Activated CD4-positive, alpha-beta T cell treated with anti-CD3 and anti-CD28 coated beads for 36 hours (primary cell): ENCODE measurements around the gene RIMBP2. TPM values are rescaled to one million over a fixed set of nuclear protein-coding genes. Genes with fewer than 3 reads are reported as not detected.

Experiments used
- ATAC-seq: fragments of 200-7000 bp; cut with Tn5 transposase; one replicate; pipeline ENCODE4 v1.10.0; 2021; ENCODE audit warnings: mild to moderate bottlenecking, moderate library complexity
- CTCF ChIA-PET: fragments of 350-600 bp; sonication (Branson Sonifier 250); formaldehyde crosslinking; loops from one replicate; lab custom pipeline; 2021; ENCODE audit warnings: antibody characterized with exemption; lab: Charles Lee
- POLR2A ChIA-PET: fragments of 350-600 bp; sonication (Branson Sonifier 250); formaldehyde crosslinking; loops from one replicate; lab custom pipeline; 2021; ENCODE audit warnings: antibody characterized with exemption, inconsistent platforms; lab: Charles Lee
- DNase-seq: peaks from one replicate; pipeline ENCODE4 v3.0.0-alpha.2; 2020
- H3K27ac Mint-ChIP-seq: one replicate; pipeline ENCODE4 v1.8.0; 2021; ENCODE audit warnings: mixed read lengths
- H3K27me3 Mint-ChIP-seq: one replicate; pipeline ENCODE4 v1.8.0; 2021; ENCODE audit warnings: mixed read lengths
- H3K36me3 Mint-ChIP-seq: one replicate; pipeline ENCODE4 v1.8.0; 2021; ENCODE audit warnings: low read depth, mixed read lengths
- H3K4me1 Mint-ChIP-seq: one replicate; pipeline ENCODE4 v1.8.0; 2021; ENCODE audit warnings: mixed read lengths
- H3K4me3 Mint-ChIP-seq: one replicate; pipeline ENCODE4 v1.8.0; 2021; ENCODE audit warnings: mild to moderate bottlenecking, moderate library complexity, mixed read lengths
- H3K9me3 Mint-ChIP-seq: one replicate; pipeline ENCODE4 v1.8.0; 2021; ENCODE audit warnings: low read depth, mixed read lengths
- intact Hi-C, 2 experiments: fragments of 100-400 bp; cut with DNase I in 1 of 2; cut with micrococcal nuclease in 1 of 2; formaldehyde crosslinking; loops; one replicate each; pipeline versions ENCODE4 v1.14.2 to v1.15.1; 2022 to 2024; cut with DNase I, micrococcal nuclease
- total RNA-seq, 2 experiments: library from RNA; stranded (reverse); gene quantifications; one replicate each; pipeline ENCODE4 v1.2.3, GENCODE V29; 2021

RIMBP2 gene
- total RNA-seq, 2 experiments from 2014 or later: not detected

DNA sequence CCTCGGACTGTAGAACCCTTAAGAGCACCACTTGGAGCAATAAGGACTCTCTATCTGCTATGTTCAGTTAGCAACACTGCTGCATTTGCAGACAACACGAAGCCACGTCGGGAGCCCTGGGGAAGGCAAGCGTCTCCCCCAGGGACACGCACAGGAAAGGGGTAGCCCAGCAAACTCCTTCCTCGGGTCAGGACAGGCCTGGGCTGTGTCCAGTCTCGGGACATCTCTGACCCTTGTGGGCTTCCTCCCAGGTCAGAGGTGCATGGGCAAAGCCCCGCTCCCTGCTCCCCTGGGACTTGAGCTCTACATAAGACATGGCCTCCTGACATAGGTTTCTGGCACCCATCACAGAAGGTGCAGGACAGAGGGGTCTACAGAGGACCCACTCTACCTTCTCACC, 258.9 kb downstream of the RIMBP2 start:
- Mint-ChIP-seq H3K36me3 (no peaks in the 10 kb centered on the region), H3K4me1 (no peaks in the 10 kb centered on the region), H3K9me3 (no peaks in the 10 kb centered on the region), H3K27ac (no peak overlapping the region), H3K27me3 (no peaks in the 10 kb centered on the region), H3K4me3 (no peak overlapping the region)
- ChIA-PET CTCF (no interaction called here), POLR2A (no interaction called here)
- no peak for DNase-seq
- intact Hi-C loops: no loop called here
- ATAC-seq: no peak

DNA sequence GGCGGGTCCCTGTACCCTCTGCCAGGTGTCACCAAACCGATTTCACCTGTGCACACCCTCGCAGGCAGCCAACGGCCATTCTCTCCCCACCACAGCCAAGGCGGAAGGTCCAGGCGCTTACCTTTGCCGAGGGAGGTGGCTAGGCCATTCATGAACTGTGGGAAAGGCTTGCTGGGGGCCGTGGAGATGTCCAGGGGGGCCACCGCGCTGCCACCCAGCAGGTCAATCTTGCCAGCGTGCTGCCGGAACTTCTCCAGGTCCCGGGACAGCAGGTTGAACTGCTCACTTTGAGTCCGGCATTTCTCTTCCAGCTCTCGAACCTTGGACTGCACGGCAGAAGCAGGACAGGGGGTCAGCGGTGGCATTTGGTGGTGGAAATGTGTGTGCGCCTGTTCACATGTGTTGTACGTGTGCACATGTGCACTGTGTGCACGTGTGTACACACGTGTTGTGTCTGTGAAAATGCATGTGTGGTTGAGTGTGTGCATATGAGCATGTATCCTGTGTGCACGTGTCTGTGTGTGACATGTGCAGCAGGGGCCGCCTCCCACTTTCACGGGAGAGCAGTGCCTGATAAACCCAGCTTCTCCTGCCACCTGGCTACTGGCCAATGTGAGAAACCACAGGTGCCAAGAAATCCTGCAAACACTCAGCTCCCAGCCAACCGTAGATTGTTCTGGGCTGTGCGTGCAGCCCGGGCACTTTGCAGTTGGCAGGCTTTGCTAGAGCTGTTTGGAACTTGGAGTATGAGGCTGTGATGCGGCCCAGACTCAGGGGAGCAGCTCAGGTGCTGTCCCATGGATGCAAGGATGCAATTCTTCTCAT, 259.5 kb downstream of the RIMBP2 start:
- H3K27ac Mint-ChIP-seq: no peak overlapping the region
- CTCF ChIA-PET: no interaction called here
- no peaks in the 10 kb centered on the region for H3K9me3 Mint-ChIP-seq
- intact Hi-C loops: no loop called here
- POLR2A ChIA-PET: no interaction called here
- ATAC-seq (no peak), DNase-seq (no peak)
- no peak overlapping the region for H3K4me3 Mint-ChIP-seq
- H3K36me3 Mint-ChIP-seq: no peaks in the 10 kb centered on the region
- H3K4me1 Mint-ChIP-seq: no peaks in the 10 kb centered on the region
- H3K27me3 Mint-ChIP-seq: no peaks in the 10 kb centered on the region

DNA sequence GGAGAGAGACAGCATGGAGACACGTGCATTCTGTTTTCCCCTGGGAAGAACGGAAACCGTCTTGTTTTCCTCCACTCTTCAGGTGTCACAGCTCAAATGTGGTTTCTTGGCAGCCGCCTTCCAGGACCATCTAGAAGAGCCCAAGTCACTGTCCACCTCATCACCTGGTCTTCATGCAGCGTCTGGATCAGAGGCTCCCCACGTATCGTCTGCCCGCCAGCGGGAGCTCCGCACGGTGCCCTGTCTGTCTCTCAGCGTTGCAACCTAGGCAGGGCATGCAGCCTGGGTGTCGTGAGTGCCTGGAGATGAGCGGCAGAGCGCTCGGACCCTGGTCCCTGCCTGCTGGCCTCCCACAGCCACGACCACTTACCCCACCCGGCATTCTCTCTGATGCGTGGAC, 260.9 kb downstream of the RIMBP2 start:
- Mint-ChIP-seq H3K9me3 (no peaks in the 10 kb centered on the region), H3K36me3 (no peaks in the 10 kb centered on the region), H3K4me3 (no peak overlapping the region), H3K27ac (no peak overlapping the region), H3K4me1 (no peaks in the 10 kb centered on the region), H3K27me3 (no peaks in the 10 kb centered on the region)
- POLR2A ChIA-PET: no interaction called here
- intact Hi-C loops: no loop called here
- DNase-seq (no peak), ATAC-seq (no peak)
- CTCF ChIA-PET: no interaction called here

DNA sequence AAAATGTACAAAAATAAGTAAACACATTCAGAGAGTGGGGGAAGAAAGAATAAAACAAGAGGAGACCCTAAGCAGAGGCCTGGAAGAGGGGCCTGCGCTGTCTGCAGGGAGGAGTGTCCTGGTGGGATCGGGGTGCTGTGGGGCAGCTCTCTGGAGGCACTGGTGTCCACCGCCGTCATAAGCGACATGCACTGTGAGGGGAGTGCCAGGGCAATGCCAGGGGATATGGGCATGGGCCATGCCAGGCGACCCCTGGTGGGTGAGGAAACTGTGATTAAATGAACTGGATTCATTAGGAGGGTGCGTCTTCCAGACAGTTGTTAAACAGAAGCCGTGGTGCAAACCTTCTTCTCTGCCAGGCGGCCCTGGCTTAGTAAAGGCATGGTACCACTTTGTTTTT, 261.8 kb downstream of the RIMBP2 start:
- no peaks in the 10 kb centered on the region for H3K9me3 Mint-ChIP-seq
- ATAC-seq: no peak
- no peaks in the 10 kb centered on the region for H3K27me3 Mint-ChIP-seq
- no peak overlapping the region for H3K27ac Mint-ChIP-seq
- POLR2A ChIA-PET: no interaction called here
- CTCF ChIA-PET: no interaction called here
- no peak for DNase-seq
- no peak overlapping the region for H3K4me3 Mint-ChIP-seq
- H3K4me1 Mint-ChIP-seq: no peaks in the 10 kb centered on the region
- intact Hi-C loops: no loop called here
- no peaks in the 10 kb centered on the region for H3K36me3 Mint-ChIP-seq

DNA sequence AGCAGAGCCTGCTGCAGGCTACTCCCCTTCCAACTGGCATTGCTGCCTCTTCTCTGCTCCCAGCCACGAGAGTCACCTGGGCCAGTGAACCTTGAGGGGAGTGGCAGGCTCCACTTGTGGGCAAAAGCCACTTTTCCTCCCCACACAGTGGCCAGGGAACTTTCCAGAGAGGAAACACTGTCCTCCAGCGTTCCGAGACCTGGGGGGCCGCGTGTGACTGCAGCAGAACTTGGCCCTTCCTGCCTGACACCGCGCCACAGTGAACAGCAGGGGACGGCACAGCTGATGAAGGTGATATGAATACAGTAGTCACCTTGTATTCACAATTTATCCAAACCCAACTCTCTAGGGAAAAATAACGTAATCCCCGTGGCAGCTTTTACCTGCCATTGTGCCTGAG, 263.6 kb downstream of the RIMBP2 start:
- DNase-seq (no peak), ATAC-seq (no peak)
- ChIA-PET CTCF (interaction anchor here (0.6 kb wide), 2 partner anchors 9 to 19 kb away, joined by 3 to 4 read pairs; no protein-coding TSS in a partner anchor), POLR2A (no interaction called here)
- intact Hi-C loops: no loop called here
- no peaks in the 10 kb centered on the region for H3K36me3 Mint-ChIP-seq
- no peaks in the 10 kb centered on the region for H3K27me3 Mint-ChIP-seq
- no peaks in the 10 kb centered on the region for H3K9me3 Mint-ChIP-seq
- H3K27ac Mint-ChIP-seq: no peak overlapping the region
- H3K4me1 Mint-ChIP-seq: no peaks in the 10 kb centered on the region
- H3K4me3 Mint-ChIP-seq: no peak overlapping the region

DNA sequence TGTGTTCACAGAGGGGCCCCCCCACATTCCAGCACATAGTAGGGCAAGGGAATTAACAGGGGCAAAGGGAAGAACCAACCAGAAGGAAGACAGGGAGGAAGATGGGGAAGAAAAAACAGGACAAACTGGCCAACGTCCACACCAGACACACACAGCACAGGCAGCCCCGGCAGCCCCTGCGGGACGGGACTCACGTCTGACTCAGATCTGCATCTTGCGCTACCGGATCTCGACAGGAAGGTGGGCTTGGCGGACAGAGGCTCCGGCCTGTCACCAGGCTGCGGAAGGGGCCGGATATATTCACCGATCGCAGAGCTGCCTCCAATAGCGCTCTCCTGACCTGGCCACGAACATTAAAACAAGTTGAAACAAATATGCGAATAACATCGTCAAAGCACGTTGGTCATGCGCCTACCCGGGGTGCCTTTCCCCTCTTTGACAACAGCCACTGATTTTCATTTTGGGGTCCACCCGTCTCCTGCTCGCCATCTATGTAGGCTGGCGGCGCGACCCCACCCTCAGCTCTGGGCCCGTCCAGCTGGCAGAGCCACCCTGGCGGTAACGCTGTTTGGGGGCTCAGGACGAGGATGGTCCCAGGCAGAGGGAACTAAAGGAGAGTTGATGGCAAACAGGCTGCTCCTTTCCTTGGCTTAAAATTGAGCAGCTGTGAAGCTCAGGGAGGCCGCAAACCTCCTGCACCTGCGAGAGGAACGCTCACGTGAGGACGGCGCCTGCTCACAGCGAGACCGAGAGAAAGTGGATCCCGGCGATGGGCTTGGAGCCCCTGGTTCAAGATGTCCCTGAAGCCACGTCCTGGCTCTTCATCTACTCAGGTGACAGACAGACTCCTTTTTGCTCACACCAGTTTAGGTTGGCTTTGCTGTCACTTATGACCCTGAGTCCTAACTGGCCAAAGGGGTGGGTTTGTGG, 264.8 kb downstream of the RIMBP2 start:
- ATAC-seq: no peak

DNA sequence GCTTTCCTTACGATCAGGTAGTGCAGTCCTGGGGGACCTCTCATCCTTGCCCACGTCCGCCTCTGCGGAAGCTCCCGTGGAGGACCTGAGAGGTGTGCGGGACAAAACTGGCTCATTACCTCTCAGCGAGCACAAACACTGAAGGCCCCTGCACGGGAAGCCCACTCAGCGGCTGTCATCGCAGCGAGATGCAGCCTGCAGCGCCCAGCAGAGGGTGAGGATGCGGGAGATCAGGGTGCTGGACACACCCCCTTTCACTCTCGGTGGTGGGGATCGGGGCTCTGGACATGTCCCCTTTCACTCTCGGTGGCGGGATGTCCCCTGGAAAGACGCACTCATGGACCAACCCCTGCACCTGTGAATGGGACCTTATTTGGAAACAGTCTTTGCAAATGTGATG, 266.8 kb downstream of the RIMBP2 start:
- POLR2A ChIA-PET: no interaction called here
- intact Hi-C loops: no loop called here
- Mint-ChIP-seq H3K27me3 (no peaks in the 10 kb centered on the region), H3K27ac (no peak overlapping the region), H3K36me3 (no peaks in the 10 kb centered on the region), H3K9me3 (no peaks in the 10 kb centered on the region), H3K4me1 (no peaks in the 10 kb centered on the region), H3K4me3 (no peak overlapping the region)
- CTCF ChIA-PET: no interaction called here
- no peak for DNase-seq
- no peak for ATAC-seq

More for the DNA sequence above, 264.8 kb downstream of the RIMBP2 start:
- H3K36me3 Mint-ChIP-seq: no peaks in the 10 kb centered on the region
- no peaks in the 10 kb centered on the region for H3K27me3 Mint-ChIP-seq
- POLR2A ChIA-PET: no interaction called here
- H3K27ac Mint-ChIP-seq: no peak overlapping the region
- H3K9me3 Mint-ChIP-seq: no peaks in the 10 kb centered on the region
- intact Hi-C loops: no loop called here
- CTCF ChIA-PET: no interaction called here
- no peak overlapping the region for H3K4me3 Mint-ChIP-seq
- H3K4me1 Mint-ChIP-seq: no peaks in the 10 kb centered on the region
- DNase-seq: no peak

DNA sequence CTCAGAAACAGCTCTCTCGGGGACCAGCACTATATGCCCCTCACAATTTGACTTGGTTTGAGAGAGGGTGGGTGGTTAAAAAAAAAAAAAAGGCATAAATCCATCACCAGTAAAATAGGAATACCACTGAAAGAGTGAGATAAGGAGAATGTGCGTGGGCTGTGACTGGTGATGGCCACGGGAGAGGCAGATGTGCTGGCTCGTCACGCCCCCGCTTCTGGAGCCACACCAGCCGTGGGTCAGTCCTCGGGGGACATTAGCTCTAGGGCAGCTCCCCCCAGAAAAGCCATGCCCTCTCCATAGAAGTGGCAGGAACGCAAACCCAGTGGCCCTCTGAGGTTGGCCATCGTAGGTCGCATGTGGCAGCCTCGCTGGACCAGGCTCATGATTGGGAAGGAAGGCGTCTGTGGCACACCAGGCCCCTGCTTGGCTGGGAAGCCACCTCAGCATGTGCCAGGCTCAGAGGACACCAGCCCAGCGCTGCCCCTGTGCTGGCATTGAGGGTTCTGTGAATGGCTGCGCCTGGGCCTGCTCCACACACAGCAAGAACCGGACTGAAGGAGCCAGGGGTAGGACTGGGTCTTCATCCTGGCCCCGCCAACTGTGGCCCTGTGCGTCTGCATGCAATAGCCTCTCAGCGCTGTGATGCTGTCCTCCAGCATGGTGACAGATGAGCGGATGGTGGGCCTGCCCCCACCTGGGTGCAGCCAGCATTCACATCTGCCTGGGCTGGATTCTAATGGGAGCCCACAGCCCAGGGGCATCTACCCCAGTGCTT, 267.9 kb downstream of the RIMBP2 start:
- no peaks in the 10 kb centered on the region for H3K4me1 Mint-ChIP-seq
- H3K27ac Mint-ChIP-seq: no peak overlapping the region
- POLR2A ChIA-PET: interaction anchor here (0.5 kb wide), 1 partner anchor 898 kb away, joined by 3 read pairs; no protein-coding TSS in a partner anchor
- DNase-seq: no peak
- no peaks in the 10 kb centered on the region for H3K27me3 Mint-ChIP-seq
- H3K36me3 Mint-ChIP-seq: no peaks in the 10 kb centered on the region
- intact Hi-C loops: no loop called here
- ATAC-seq: no peak
- H3K4me3 Mint-ChIP-seq: no peak overlapping the region
- H3K9me3 Mint-ChIP-seq: no peaks in the 10 kb centered on the region
- CTCF ChIA-PET: no interaction called here

DNA sequence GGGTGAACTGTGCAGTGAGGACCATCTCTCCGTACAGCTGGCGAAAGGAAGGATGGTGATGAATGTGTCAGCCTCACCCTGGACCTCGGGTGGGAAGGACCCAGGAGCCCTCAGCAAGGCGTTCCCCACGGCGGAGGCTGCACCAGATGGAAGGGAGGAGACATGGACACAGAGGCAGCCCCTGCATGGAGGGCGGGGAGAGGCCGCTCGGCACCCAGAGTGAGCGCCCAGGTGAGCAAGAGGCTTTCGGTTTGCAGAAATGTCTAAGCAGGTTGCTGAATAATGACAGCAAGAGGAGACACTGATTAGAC, 268.5 kb downstream of the RIMBP2 start:
- Mint-ChIP-seq H3K27me3 (no peaks in the 10 kb centered on the region), H3K4me3 (no peak overlapping the region), H3K9me3 (no peaks in the 10 kb centered on the region), H3K27ac (no peak overlapping the region), H3K4me1 (no peaks in the 10 kb centered on the region), H3K36me3 (no peaks in the 10 kb centered on the region)
- POLR2A ChIA-PET: no interaction called here
- CTCF ChIA-PET: no interaction called here
- ATAC-seq (no peak), DNase-seq (no peak)
- intact Hi-C loops: no loop called here

DNA sequence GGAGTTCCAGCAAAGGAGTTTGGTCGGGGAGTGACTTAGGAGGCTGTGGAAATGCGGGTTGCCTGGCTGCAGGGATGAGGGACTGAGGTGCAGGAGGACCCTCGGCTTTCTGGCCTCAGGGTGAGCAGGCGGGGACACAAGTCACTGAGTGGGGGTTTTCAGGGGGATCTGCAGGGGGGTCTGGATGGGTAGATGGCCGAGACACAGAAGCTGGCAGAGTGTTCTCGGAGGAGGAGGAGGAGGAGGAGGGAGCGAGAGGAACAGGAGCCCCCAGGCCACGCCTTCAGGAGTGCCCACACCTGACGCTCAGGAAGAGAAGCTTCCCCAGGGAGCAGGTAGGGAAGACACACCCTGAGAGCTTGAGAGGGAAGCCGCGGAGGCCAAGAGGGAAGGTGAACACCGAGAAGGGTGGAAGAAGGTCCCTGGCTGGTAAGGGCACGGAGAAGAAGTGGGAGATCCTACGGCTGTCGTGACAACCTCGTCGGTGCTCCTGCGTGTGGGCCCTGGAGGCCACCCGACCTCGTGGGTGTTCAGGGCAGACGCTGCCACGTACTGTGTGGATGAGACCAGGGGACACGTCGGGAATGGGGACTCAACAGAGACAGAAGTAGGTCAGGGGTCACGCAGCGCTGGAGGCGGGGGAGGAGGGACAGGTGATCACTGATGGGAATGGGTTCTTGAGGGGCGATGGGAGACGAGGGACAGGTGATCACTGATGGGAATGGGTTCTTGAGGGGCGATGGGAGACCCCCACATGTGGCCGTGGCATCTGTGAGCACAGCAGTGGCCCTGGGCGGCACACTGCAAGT, 269.0 kb downstream of the RIMBP2 start:
- H3K4me1 Mint-ChIP-seq: no peaks in the 10 kb centered on the region
- H3K27me3 Mint-ChIP-seq: no peaks in the 10 kb centered on the region
- POLR2A ChIA-PET: interaction anchor here (1.1 kb wide), 1 partner anchor 130 kb away, joined by 3 read pairs; no protein-coding TSS in a partner anchor
- H3K36me3 Mint-ChIP-seq: no peaks in the 10 kb centered on the region
- no peak for DNase-seq
- CTCF ChIA-PET: no interaction called here
- ATAC-seq: no peak
- intact Hi-C loops: no loop called here
- no peaks in the 10 kb centered on the region for H3K9me3 Mint-ChIP-seq
- H3K4me3 Mint-ChIP-seq: no peak overlapping the region
- no peak overlapping the region for H3K27ac Mint-ChIP-seq

DNA sequence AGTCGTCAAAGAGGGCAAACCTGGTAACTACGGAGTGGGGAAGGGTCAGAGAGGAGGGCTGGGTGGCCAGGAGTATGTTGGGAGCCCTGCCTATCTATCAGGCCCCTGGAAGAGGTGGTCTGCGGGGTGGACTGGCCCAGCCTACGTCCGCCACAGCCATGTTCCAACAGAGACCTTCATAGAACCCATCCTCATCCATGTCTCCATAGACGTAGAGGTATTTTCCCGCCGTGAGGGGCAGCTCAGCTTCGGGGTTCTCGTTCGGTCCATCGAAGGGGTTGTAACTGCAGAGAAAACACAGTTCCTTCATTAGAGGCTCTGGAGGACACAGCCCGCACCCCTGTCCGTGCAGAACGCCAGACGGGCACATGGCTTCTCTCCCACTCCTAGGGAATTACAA, 271.1 kb downstream of the RIMBP2 start:
- Mint-ChIP-seq H3K27me3 (no peaks in the 10 kb centered on the region), H3K4me3 (no peak overlapping the region), H3K9me3 (no peaks in the 10 kb centered on the region), H3K36me3 (no peaks in the 10 kb centered on the region), H3K27ac (no peak overlapping the region), H3K4me1 (no peaks in the 10 kb centered on the region)
- CTCF ChIA-PET: interaction anchor here (0.6 kb wide), 1 partner anchor 963 kb away, joined by 3 read pairs; no protein-coding TSS in a partner anchor
- ATAC-seq: no peak
- DNase-seq: no peak
- intact Hi-C loops: no loop called here
- POLR2A ChIA-PET: no interaction called here
